GM12864 (cell line): Measurements from ENCODE around the gene ADGRA3.

ENCODE experiments used
- DNase-seq: peaks from one replicate; pipeline ENCODE4 v3.0.0-alpha.2; 2011; ENCODE audit warnings: low read depth
- H3K4me3 ChIP-seq: 2 replicates; pipeline ENCODE4 v1.5.1; 2011; ENCODE audit warnings: mild to moderate bottlenecking, low read depth, low read length, control low read depth
- CTCF ChIP-seq: IDR thresholded peaks from 2 replicates; pipeline ENCODE4 v1.5.1; 2011; ENCODE audit warnings: low read depth, mild to moderate bottlenecking, moderate library complexity, low read length, control low read depth, inconsistent platforms; ENCODE audit errors: missing control alignments

ADGRA3 gene

GRCh38 chr4:22430626-22431025, 85.2 kb downstream of the ADGRA3 start:
- TF ChIP-seq CTCF: no peak
- no peak overlapping the region for H3K4me3 ChIP-seq
- DNase-seq: no peak

- DNase-seq: no peak
- no peak for TF ChIP-seq CTCF
- H3K4me3 ChIP-seq: no peak overlapping the region
Observed at GRCh38 chr4:22428441-22428840, 87.4 kb downstream of the ADGRA3 start.

GRCh38 chr4:22427675-22428074, 88.2 kb downstream of the ADGRA3 start:
- H3K4me3 ChIP-seq: no peak overlapping the region
- no peak for DNase-seq
- no peak for TF ChIP-seq CTCF

- no peak for DNase-seq
- no peak overlapping the region for H3K4me3 ChIP-seq
- TF ChIP-seq CTCF: no peak
Observed at GRCh38 chr4:22420291-22420690, 95.6 kb downstream of the ADGRA3 start.

- no peak for DNase-seq
- TF ChIP-seq CTCF: no peak
- no peak overlapping the region for H3K4me3 ChIP-seq
Observed at GRCh38 chr4:22417408-22417807, 98.5 kb downstream of the ADGRA3 start.

GRCh38 chr4:22416403-22416802, 99.5 kb downstream of the ADGRA3 start:
- no peak for DNase-seq
- TF ChIP-seq CTCF: no peak
- no peak overlapping the region for H3K4me3 ChIP-seq

- no peak for TF ChIP-seq CTCF
- DNase-seq: no peak
- H3K4me3 ChIP-seq: no peak overlapping the region
Observed at GRCh38 chr4:22414833-22415232, 101.0 kb downstream of the ADGRA3 start.
